Esophagus squamous epithelium (tissue), 4 donors: Measurements from ENCODE around the gene SH2B2.
"Not testable (repeated sequence)": the region's sequence is repeated elsewhere in the genome, so short reads cannot be mapped to it uniquely, and the experiment has no call there.

Source experiments
- POLR2A ChIP-seq, 4 donors: fragments of 450-650 bp; IDR thresholded peaks; one replicate each; pipeline ENCODE4 v1.6.1; 2017; ENCODE audit warnings: antibody characterized with exemption in 4 of 4, mild to moderate bottlenecking in 4 of 4, moderate library complexity in 3 of 4
- TF ChIP-seq, protein P1 (sequence below), 6 experiments: fragments of 450-650 bp in 4 of 6; fragments of 200-600 bp in 2 of 6; sonication (generic) in 2 of 6; IDR thresholded peaks; one replicate each; pipeline ENCODE4 v1.5.1; 2016 to 2019; ENCODE audit warnings: antibody characterized with exemption in 6 of 6, mild to moderate bottlenecking in 4 of 6, moderate library complexity in 4 of 6

- TF ChIP-seq, protein P1, sequence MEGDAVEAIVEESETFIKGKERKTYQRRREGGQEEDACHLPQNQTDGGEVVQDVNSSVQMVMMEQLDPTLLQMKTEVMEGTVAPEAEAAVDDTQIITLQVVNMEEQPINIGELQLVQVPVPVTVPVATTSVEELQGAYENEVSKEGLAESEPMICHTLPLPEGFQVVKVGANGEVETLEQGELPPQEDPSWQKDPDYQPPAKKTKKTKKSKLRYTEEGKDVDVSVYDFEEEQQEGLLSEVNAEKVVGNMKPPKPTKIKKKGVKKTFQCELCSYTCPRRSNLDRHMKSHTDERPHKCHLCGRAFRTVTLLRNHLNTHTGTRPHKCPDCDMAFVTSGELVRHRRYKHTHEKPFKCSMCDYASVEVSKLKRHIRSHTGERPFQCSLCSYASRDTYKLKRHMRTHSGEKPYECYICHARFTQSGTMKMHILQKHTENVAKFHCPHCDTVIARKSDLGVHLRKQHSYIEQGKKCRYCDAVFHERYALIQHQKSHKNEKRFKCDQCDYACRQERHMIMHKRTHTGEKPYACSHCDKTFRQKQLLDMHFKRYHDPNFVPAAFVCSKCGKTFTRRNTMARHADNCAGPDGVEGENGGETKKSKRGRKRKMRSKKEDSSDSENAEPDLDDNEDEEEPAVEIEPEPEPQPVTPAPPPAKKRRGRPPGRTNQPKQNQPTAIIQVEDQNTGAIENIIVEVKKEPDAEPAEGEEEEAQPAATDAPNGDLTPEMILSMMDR (IDR thresholded peaks at IDR 0.05) = not testable (repeated sequence)
- not testable (repeated sequence) for TF ChIP-seq POLR2A (IDR thresholded peaks at IDR 0.05)
Observed at GRCh38 chr7:102337002-102337401, 50.3 kb downstream of the SH2B2 start.
